HG03175 (cell line): Measurements from ENCODE around the gene INSM1.

ENCODE experiments used
- ATAC-seq: cut with Tn5 transposase; IDR thresholded peaks from one replicate; pipeline ENCODE4 v1.9.1; 2021; ENCODE audit warnings: mild to moderate bottlenecking, moderate library complexity; ENCODE audit not compliant: unreplicated experiment

Gene INSM1

GRCh38 chr20:20417876-20418676, 50.2 kb downstream of the INSM1 start:
- no peak for ATAC-seq
